ENCODE results near the gene SLC9A5. TPM values are rescaled to one million over a fixed set of nuclear protein-coding genes. Genes with fewer than 3 reads are reported as not detected.
A peak's percentile ranks its signal among the peaks of the same experiment; 100 is the strongest.

Gene SLC9A5
- polyA plus RNA-seq, 1 donor: 0.96 TPM

DNA sequence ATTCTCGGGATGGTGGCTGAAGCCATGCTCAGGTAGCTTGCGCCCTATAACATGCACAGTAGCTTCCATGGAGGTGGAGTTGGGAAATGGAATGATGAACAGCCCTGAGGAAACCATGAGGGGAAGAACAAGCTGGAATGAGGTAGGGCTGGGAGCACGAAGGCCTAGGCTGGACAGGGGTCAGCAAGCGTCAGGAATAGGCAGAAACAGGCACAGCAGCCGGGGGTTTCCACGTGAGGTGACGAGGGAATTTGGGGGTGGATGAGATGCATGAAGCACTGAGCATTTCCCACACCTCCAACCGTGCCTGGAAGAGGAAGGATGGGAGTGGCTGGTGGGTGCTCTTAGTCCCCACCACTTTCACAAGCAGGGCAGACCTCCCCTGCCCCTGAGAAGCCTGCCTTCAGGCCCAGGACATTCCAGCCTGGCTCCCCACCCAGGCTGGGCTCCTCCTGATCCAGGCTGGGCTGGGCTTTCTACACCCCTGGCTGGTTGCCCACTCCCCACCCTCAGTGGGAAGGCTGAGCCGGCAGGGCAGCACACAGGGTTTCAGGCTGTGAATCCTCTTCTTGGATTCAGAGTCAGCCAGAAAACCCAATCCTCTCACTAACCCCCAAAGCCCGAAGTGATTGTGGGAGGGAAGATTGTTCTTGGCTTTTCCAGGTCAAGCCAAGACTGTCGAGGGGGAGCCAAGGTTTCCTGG is 52.5 kb downstream of the SLC9A5 start:
- no peaks in the 10 kb centered on the region for H3K36me3 ChIP-seq (ENCODE audit: control insufficient read depth, insufficient read depth, low read length)
- H3K27me3 ChIP-seq (ENCODE audit: control insufficient read depth, insufficient read depth, low read length): peaks cover 3% of the 10 kb centered on the region
- no peak for DNase-seq
- H3K27ac ChIP-seq (ENCODE audit: low read length): no peak overlapping the region
- no CpG with 5 or more reads among the region's 11 CpGs for WGBS (ENCODE audit: insufficient coverage, low lambda C conversion rate)
- no peaks in the 10 kb centered on the region for H3K4me1 ChIP-seq (ENCODE audit: control insufficient read depth, insufficient read depth, low read length)
- no peaks in the 10 kb centered on the region for H3K9me3 ChIP-seq (ENCODE audit: control insufficient read depth, low read depth, low read length)
- no peak overlapping the region for H3K4me3 ChIP-seq (ENCODE audit: low read length)

DNA sequence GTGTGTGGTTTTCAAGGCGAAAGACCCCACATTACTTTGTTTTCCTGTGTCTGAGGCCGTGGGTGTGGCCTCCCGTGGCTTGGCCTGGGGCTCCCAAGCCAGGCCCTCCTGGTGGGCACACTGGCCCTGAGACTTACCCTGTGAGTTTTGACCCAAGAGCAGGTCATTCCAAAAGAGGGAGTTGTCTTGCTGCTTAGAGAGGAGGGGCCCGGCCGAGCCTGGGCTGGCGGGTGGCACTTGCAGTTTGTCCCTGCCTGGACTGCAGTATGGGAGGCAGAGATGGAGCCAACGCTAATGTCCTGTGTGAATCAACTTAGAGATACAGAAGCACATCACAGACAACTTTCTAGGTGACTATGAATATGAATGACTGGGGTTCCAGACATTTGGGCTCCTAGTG is 53.3 kb downstream of the SLC9A5 start:
- Histone ChIP-seq H3K27ac (ENCODE audit: low read length) (no peak overlapping the region), H3K4me1 (ENCODE audit: control insufficient read depth, insufficient read depth, low read length) (no peaks in the 10 kb centered on the region), H3K4me3 (ENCODE audit: low read length) (no peak overlapping the region), H3K27me3 (ENCODE audit: control insufficient read depth, insufficient read depth, low read length) (peaks cover 3% of the 10 kb centered on the region), H3K36me3 (ENCODE audit: control insufficient read depth, insufficient read depth, low read length) (no peaks in the 10 kb centered on the region), H3K9me3 (ENCODE audit: control insufficient read depth, low read depth, low read length) (no peaks in the 10 kb centered on the region)
- WGBS (ENCODE audit: insufficient coverage, low lambda C conversion rate): no CpG with 5 or more reads among the region's 7 CpGs
- DNase-seq: no peak

DNA sequence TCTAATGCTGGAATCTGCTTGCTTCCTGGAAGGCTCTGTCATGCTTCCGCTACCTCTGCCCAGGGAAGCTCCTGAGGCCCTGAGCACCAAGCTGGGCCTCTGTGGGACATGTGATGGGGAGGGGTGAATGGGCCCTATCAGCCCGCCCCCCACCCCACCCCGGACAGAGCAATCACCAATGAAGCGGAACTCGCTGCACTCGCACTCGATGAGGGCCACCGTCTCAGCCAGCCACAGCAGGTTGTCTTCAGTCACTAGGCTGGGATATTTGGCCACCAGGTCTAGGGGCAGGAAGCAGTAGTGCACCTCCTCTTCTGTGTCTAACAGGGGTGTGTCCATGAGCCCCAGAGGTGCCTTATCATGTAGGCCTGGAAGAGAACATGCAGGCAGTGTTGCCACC is 54.2 kb downstream of the SLC9A5 start:
- no peak for DNase-seq
- Histone ChIP-seq H3K4me3 (ENCODE audit: low read length) (no peak overlapping the region), H3K27me3 (ENCODE audit: control insufficient read depth, insufficient read depth, low read length) (no peaks in the 10 kb centered on the region), H3K36me3 (ENCODE audit: control insufficient read depth, insufficient read depth, low read length) (no peaks in the 10 kb centered on the region), H3K4me1 (ENCODE audit: control insufficient read depth, insufficient read depth, low read length) (no peaks in the 10 kb centered on the region), H3K9me3 (ENCODE audit: control insufficient read depth, low read depth, low read length) (no peaks in the 10 kb centered on the region), H3K27ac (ENCODE audit: low read length) (no peak overlapping the region)
- WGBS (ENCODE audit: insufficient coverage, low lambda C conversion rate): no CpG with 5 or more reads among the region's 8 CpGs

DNA sequence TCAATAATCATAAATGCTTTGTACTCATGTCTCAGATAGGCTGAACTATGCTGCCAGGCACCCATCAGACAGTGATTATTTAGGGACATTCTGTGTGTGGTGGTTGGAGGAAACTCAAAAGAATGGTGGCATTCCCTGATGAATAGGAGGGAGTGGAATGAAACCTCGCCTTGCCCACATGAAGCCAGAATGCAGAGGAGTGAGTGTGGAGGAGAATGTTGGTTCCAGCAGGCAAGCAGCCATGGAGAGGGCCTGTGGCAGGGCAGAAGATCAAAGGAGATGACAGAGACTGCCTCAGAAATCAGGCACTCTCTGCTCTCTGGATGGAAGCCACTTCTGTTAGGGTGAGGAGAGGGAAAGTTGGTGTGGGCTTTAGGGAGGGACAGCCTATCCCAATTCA is 55.2 kb downstream of the SLC9A5 start:
- Histone ChIP-seq H3K36me3 (ENCODE audit: control insufficient read depth, insufficient read depth, low read length) (no peaks in the 10 kb centered on the region), H3K27me3 (ENCODE audit: control insufficient read depth, insufficient read depth, low read length) (no peaks in the 10 kb centered on the region), H3K4me3 (ENCODE audit: low read length) (no peak overlapping the region), H3K4me1 (ENCODE audit: control insufficient read depth, insufficient read depth, low read length) (no peaks in the 10 kb centered on the region), H3K9me3 (ENCODE audit: control insufficient read depth, low read depth, low read length) (no peaks in the 10 kb centered on the region), H3K27ac (ENCODE audit: low read length) (no peak overlapping the region)
- no peak for DNase-seq
- no CpG with 5 or more reads among the region's 1 CpG for WGBS (ENCODE audit: insufficient coverage, low lambda C conversion rate)

DNA sequence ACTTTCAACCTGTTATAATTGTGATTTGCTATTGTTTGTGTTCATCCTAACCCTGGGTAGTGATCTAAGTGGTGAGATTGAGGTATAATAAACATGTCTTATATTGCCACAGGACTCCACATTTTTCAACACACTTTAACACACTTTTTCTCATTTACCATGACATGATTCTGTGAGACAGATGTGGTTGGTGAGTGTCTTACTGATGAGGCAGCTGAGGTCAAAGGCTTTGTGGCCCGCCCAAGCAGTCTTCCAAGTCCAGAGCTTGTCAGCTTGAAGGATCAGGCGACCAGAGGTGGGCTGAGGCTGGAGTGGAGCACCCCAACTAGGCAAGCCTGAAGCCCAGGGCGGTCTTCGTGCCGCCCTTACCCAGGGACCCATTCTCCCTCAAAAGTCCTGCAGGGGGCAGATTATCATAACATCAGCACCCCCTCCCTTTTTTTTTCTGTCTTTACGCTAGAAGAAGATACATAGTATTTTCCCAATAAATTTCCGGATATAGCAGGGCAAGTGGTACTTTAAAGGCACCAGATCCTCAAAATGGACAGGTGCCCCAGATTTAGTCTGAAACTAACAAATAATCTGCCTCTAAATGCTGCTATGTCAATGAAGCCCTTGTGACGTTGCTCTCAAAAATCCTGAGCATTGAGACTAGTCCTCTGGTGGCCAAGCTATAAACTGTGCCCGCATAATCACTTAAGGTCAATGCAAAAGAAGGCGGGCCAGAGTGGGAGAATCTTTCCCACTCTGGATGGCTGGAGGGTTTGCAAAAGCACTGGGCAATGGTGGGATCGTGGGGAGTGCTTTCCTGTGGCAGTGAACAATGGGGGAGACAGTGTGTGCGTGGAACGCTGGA is 56.7 kb downstream of the SLC9A5 start:
- H3K4me1 ChIP-seq (ENCODE audit: control insufficient read depth, insufficient read depth, low read length): no peaks in the 10 kb centered on the region
- H3K4me3 ChIP-seq (ENCODE audit: low read length): no peak overlapping the region
- no peaks in the 10 kb centered on the region for H3K9me3 ChIP-seq (ENCODE audit: control insufficient read depth, low read depth, low read length)
- 93% methylated on average over 3 of the region's 13 CpGs for WGBS (ENCODE audit: insufficient coverage, low lambda C conversion rate)
- DNase-seq: no peak
- H3K36me3 ChIP-seq (ENCODE audit: control insufficient read depth, insufficient read depth, low read length): no peaks in the 10 kb centered on the region
- no peak overlapping the region for H3K27ac ChIP-seq (ENCODE audit: low read length)
- H3K27me3 ChIP-seq (ENCODE audit: control insufficient read depth, insufficient read depth, low read length): no peaks in the 10 kb centered on the region

DNA sequence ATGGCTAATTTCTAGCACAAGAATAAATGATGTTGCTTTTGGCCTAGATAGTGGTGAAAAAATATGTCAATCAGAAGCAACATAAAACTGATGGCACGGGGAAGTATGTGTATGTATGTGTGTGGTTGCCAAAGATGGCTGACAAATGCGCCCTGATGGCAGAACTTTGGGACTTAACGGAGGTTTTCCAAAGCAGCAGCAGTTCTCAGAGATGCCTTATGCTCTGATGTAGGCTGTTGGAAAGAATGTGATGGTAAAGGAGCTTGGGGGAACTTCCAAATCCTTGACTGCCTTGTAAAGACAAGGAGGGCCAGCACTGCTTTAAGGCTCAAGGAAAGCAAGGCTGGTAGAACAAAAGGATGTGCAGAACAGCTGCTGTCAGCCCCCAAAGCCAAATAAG is 61.8 kb downstream of the SLC9A5 start:
- H3K4me1 ChIP-seq (ENCODE audit: control insufficient read depth, insufficient read depth, low read length): no peaks in the 10 kb centered on the region
- no peak overlapping the region for H3K4me3 ChIP-seq (ENCODE audit: low read length)
- H3K27me3 ChIP-seq (ENCODE audit: control insufficient read depth, insufficient read depth, low read length): no peaks in the 10 kb centered on the region
- WGBS (ENCODE audit: insufficient coverage, low lambda C conversion rate): 100% methylated on average over 1 of the region's 3 CpGs
- no peaks in the 10 kb centered on the region for H3K9me3 ChIP-seq (ENCODE audit: control insufficient read depth, low read depth, low read length)
- no peak for DNase-seq
- no peaks in the 10 kb centered on the region for H3K36me3 ChIP-seq (ENCODE audit: control insufficient read depth, insufficient read depth, low read length)
- H3K27ac ChIP-seq (ENCODE audit: low read length): no peak overlapping the region

DNA sequence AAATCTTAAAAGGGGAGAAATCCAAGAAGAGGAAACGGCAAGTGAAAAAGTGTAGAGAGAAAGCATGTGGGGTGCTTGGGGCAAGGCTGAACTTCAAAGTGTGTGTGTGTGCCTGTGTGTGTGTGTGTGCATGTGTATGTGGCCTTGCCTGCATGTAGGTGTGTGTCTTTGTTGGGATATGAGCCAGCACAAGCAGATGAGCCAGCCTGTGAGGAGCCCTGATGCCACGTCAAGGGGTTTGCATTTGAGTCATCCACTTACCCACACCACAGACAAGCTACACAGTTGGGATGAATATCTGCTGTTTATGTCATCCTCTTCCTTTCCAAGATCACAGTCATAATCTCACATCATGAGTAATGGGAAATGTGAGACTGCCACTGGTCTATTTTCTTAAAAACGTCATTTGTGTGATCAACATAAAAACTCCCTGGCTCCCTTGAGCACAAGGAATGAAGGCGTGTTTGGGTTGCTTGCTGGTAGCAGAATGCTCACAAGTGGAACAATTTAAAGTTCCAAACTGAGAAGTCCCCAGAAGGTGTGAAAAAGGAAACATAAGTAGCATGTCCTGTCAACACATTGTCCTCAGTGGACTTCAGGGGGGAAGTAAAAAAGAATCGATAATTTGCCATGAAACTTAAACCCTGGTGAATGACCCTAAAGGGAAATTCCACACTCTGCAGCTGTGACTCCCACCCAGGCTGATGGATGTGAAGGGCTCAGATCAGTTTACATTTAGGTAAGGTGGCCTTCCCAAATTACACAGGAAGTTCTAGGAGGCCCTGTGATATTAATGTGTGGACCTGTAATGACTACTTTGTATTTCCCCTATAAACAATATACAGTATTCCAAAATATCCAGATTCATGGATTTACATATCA is 63.1 kb downstream of the SLC9A5 start:
- 100% methylated on average over 1 of the region's 5 CpGs for WGBS (ENCODE audit: insufficient coverage, low lambda C conversion rate)
- no peak overlapping the region for H3K27ac ChIP-seq (ENCODE audit: low read length)
- peak in 1 of 2 donors; percentile 36 for DNase-seq

DNA sequence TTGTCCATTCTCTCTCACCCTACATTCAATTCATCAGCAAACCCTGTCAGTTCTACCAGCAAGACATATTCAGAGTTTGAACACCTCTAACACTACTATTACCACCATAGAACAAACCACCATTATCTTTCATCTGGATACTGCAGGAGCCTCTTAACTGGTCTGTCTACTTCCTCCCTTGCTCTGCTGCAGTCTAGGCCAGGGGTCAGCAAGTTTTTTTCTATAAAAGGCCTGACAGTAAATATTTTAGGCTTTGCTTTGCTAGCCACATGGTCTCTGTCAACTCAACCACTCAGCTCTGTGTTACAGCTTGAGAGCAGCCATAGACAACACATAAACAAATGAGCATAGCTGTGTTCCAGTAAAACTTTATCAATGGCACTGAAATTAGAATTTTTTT is 63.9 kb downstream of the SLC9A5 start:
- no peaks in the 10 kb centered on the region for H3K36me3 ChIP-seq (ENCODE audit: control insufficient read depth, insufficient read depth, low read length)
- H3K27me3 ChIP-seq (ENCODE audit: control insufficient read depth, insufficient read depth, low read length): no peaks in the 10 kb centered on the region
- no peak for DNase-seq
- H3K27ac ChIP-seq (ENCODE audit: low read length): no peak overlapping the region
- no peaks in the 10 kb centered on the region for H3K9me3 ChIP-seq (ENCODE audit: control insufficient read depth, low read depth, low read length)
- H3K4me3 ChIP-seq (ENCODE audit: low read length): no peak overlapping the region
- no peaks in the 10 kb centered on the region for H3K4me1 ChIP-seq (ENCODE audit: control insufficient read depth, insufficient read depth, low read length)

More for the DNA sequence above, 63.1 kb downstream of the SLC9A5 start:
- H3K4me1 ChIP-seq (ENCODE audit: control insufficient read depth, insufficient read depth, low read length): no peaks in the 10 kb centered on the region
- H3K9me3 ChIP-seq (ENCODE audit: control insufficient read depth, low read depth, low read length): no peaks in the 10 kb centered on the region
- no peaks in the 10 kb centered on the region for H3K27me3 ChIP-seq (ENCODE audit: control insufficient read depth, insufficient read depth, low read length)
- no peak overlapping the region for H3K4me3 ChIP-seq (ENCODE audit: low read length)
- H3K36me3 ChIP-seq (ENCODE audit: control insufficient read depth, insufficient read depth, low read length): no peaks in the 10 kb centered on the region

DNA sequence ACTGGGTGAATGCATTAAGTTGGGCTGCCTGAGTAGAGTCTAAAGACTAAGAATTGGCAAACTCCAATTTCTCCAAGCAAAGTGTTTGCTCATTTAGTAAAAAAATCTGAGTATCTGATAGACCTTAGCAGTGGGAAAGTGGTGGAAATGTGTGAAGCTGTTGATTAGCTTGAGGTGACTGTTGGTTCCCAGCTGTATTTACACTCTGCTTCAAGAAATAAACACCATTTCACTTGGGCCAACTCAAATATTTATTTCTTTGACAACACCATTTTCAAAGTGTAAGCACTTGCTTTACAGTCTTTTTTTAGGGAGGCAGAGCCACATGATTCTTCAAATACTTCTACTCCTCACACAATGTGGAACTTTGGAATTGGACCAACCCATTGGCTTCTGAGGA is 69.1 kb downstream of the SLC9A5 start:
- no peak for DNase-seq

More for the DNA sequence above, 69.1 kb downstream of the SLC9A5 start:
- Histone ChIP-seq H3K4me3 (ENCODE audit: low read length) (no peak overlapping the region), H3K27ac (ENCODE audit: low read length) (no peak overlapping the region), H3K36me3 (ENCODE audit: control insufficient read depth, insufficient read depth, low read length) (no peaks in the 10 kb centered on the region), H3K4me1 (ENCODE audit: control insufficient read depth, insufficient read depth, low read length) (no peaks in the 10 kb centered on the region), H3K27me3 (ENCODE audit: control insufficient read depth, insufficient read depth, low read length) (no peaks in the 10 kb centered on the region), H3K9me3 (ENCODE audit: control insufficient read depth, low read depth, low read length) (no peaks in the 10 kb centered on the region)

Data from large intestine (tissue), 3 donors.